GM20000 (cell line): ENCODE data around the gene ADAMTS2.
"Not testable (repeated sequence)": the region's sequence is repeated elsewhere in the genome, so short reads cannot be mapped to it uniquely, and the experiment has no call there.

ENCODE experiments used
- DNase-seq: peaks from one replicate; pipeline ENCODE4 v3.0.0; 2012; ENCODE audit warnings: low spot score
- TF ChIP-seq, protein P1 (sequence below): IDR thresholded peaks from 2 replicates; pipeline ENCODE4 v1.5.1; 2012; ENCODE audit warnings: mild to moderate bottlenecking, control low read depth; ENCODE audit errors: extremely low read depth, missing control alignments

The ADAMTS2 gene

GRCh38 chr5:179219661-179220620 lies 125.3 kb downstream of the ADAMTS2 start:
- TF ChIP-seq, protein P1, sequence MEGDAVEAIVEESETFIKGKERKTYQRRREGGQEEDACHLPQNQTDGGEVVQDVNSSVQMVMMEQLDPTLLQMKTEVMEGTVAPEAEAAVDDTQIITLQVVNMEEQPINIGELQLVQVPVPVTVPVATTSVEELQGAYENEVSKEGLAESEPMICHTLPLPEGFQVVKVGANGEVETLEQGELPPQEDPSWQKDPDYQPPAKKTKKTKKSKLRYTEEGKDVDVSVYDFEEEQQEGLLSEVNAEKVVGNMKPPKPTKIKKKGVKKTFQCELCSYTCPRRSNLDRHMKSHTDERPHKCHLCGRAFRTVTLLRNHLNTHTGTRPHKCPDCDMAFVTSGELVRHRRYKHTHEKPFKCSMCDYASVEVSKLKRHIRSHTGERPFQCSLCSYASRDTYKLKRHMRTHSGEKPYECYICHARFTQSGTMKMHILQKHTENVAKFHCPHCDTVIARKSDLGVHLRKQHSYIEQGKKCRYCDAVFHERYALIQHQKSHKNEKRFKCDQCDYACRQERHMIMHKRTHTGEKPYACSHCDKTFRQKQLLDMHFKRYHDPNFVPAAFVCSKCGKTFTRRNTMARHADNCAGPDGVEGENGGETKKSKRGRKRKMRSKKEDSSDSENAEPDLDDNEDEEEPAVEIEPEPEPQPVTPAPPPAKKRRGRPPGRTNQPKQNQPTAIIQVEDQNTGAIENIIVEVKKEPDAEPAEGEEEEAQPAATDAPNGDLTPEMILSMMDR = no peak
- no peak for DNase-seq

DNA sequence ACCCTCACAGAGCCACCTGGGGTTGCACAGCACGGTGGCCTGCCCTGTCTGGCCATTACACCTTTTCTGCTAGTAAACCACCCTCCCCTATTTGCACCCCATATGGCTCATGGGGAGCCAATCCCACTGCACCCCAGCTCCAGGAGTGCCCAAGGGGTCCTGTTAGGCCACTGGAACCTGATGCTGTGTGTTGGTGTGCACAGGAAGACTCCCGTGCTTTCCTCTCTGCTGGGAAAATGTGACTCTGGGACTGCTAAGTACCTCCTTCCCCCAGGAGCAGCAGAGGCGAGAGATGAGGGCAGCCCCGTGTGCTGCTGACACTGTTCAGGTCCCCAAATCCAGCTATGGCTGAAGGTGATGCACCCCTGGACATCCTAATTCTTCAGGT lies 126.3 kb downstream of the ADAMTS2 start:
- no peak for DNase-seq
- TF ChIP-seq, protein P1 = no peak

- no peak for DNase-seq
- TF ChIP-seq, protein P1 = no peak
Measured at GRCh38 chr5:179217956-179218942, 127.0 kb downstream of the ADAMTS2 start.

DNA sequence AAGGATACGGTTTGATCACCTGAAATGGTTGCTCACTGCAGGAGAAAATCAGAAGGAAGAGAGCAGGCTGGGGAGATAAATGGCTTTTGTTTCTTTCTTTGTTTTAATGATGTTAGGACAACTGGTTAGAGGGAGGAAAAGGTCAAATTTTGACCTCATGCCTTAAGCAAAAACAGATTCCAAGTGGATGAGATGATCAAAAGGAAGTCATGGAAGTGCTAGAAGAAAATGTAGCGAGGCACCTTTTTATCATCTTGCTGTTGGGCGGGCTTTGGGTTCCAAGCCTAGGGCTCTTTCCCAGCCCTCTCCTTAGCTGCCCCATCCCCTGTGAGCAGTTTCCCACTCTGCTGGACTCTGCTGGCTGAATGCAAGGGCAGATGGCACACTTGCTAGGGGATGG lies 127.9 kb downstream of the ADAMTS2 start:
- DNase-seq = no peak
- TF ChIP-seq, protein P1 = no peak

- DNase-seq = not testable (repeated sequence)
Measured at GRCh38 chr5:179216381-179216780, 128.9 kb downstream of the ADAMTS2 start.

DNA sequence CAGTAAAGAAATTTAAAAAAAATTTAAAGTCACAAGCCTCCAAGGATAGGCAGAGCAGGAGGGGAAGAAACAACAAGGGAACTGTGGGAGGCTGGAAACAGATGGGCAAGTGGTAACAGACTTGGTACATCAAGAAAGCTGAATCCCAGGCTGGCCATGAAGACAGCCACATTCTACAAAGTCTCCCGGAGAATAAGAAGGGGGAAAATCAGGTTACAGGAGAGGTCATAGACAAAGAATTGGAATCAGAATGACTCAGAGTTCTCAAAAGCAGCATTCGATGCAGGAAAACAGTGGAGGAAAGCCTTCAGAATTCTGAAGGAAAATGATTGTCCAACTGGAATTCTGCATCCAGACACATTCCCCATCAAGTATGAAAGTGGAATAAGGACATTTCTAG lies 129.7 kb downstream of the ADAMTS2 start:
- no peak for DNase-seq
- TF ChIP-seq, protein P1 = no peak

- TF ChIP-seq, protein P1 = no peak
- DNase-seq = no peak
Measured at GRCh38 chr5:179214678-179215077, 130.6 kb downstream of the ADAMTS2 start.
